Right kidney (tissue), 9 donors: ENCODE data around the gene SRSF6.
"Not testable (repeated sequence)": the region's sequence is repeated elsewhere in the genome, so short reads cannot be mapped to it uniquely, and the experiment has no call there.

ENCODE experiments used
- DNase-seq: peaks from one replicate; pipeline ENCODE4 v3.0.0-alpha.2; 2016
- long read RNA-seq, 8 donors: transcript quantifications; one replicate each; lab custom pipeline, GENCODE V29; 2026

SRSF6 gene
- long read RNA-seq, donor 1, full-length matches to known transcripts = 20 of 64 reads
- long read RNA-seq, donor 1, partial matches to known transcripts = 15 of 64 reads
- long read RNA-seq, donor 1, other reads (novel, unspliced or antisense) = 29 of 64 reads
- long read RNA-seq, donor 2, full-length matches to known transcripts = 18 of 23 reads
- long read RNA-seq, donor 2, partial matches to known transcripts = 0 of 23 reads
- long read RNA-seq, donor 2, other reads (novel, unspliced or antisense) = 5 of 23 reads
- long read RNA-seq, donor 3, full-length matches to known transcripts = 8 of 14 reads
- long read RNA-seq, donor 3, partial matches to known transcripts = 6 of 14 reads
- long read RNA-seq, donor 3, other reads (novel, unspliced or antisense) = 0 of 14 reads
- long read RNA-seq, donor 4, full-length matches to known transcripts = 21 of 43 reads
- long read RNA-seq, donor 4, partial matches to known transcripts = 11 of 43 reads
- long read RNA-seq, donor 4, other reads (novel, unspliced or antisense) = 11 of 43 reads
- long read RNA-seq, donor 5, full-length matches to known transcripts = 24 of 555 reads
- long read RNA-seq, donor 5, partial matches to known transcripts = 524 of 555 reads
- long read RNA-seq, donor 5, other reads (novel, unspliced or antisense) = 7 of 555 reads
- long read RNA-seq, donor 6, full-length matches to known transcripts = 12 of 18 reads
- long read RNA-seq, donor 6, partial matches to known transcripts = 6 of 18 reads
- long read RNA-seq, donor 6, other reads (novel, unspliced or antisense) = 0 of 18 reads
- long read RNA-seq, donor 7, full-length matches to known transcripts = 37 of 63 reads
- long read RNA-seq, donor 7, partial matches to known transcripts = 14 of 63 reads
- long read RNA-seq, donor 7, other reads (novel, unspliced or antisense) = 12 of 63 reads
- long read RNA-seq, donor 8, full-length matches to known transcripts = 23 of 57 reads
- long read RNA-seq, donor 8, partial matches to known transcripts = 24 of 57 reads
- long read RNA-seq, donor 8, other reads (novel, unspliced or antisense) = 10 of 57 reads

GRCh38 chr20:43457640-43458421, at the start of gene SRSF6:
Gene SRSF6, plus strand, starts transcription at chr20:43457896. Its CDS starts 138 bp downstream, at chr20:43458034.
- peak; percentile 100 for DNase-seq

- no peak for DNase-seq
These were observed 48.7 kb upstream of the SRSF6 start for GRCh38 chr20:43408848-43409576.

- DNase-seq = no peak
These were observed 48.2 kb upstream of the SRSF6 start for GRCh38 chr20:43409577-43409913.

- no peak for DNase-seq
These were observed 41.9 kb upstream of the SRSF6 start for GRCh38 chr20:43415661-43416430.

- DNase-seq = no peak
These were observed 41.0 kb upstream of the SRSF6 start for GRCh38 chr20:43416591-43417228.

GRCh38 chr20:43420192-43420591, 37.5 kb upstream of the SRSF6 start:
- no peak for DNase-seq

GRCh38 chr20:43420913-43421312, 36.8 kb upstream of the SRSF6 start:
- DNase-seq = not testable (repeated sequence)

GRCh38 chr20:43426172-43426571, 31.5 kb upstream of the SRSF6 start:
- no peak for DNase-seq

GRCh38 chr20:43430265-43431133, 27.2 kb upstream of the SRSF6 start:
- DNase-seq = no peak

- DNase-seq = no peak
These were observed 26.6 kb upstream of the SRSF6 start for GRCh38 chr20:43431134-43431519.

GRCh38 chr20:43432498-43432897, 25.2 kb upstream of the SRSF6 start:
- no peak for DNase-seq

GRCh38 chr20:43433250-43433854, 24.3 kb upstream of the SRSF6 start:
- DNase-seq = no peak

- DNase-seq = no peak
These were observed 23.1 kb upstream of the SRSF6 start for GRCh38 chr20:43434565-43434964.

- DNase-seq = no peak
These were observed 18.9 kb upstream of the SRSF6 start for GRCh38 chr20:43438578-43439316.

- no peak for DNase-seq
These were observed 17.2 kb upstream of the SRSF6 start for GRCh38 chr20:43440531-43440930.

- DNase-seq = no peak
These were observed 15.3 kb upstream of the SRSF6 start for GRCh38 chr20:43442282-43442880.

GRCh38 chr20:43444107-43444506, 13.6 kb upstream of the SRSF6 start:
- no peak for DNase-seq
